Breast epithelium (tissue), 3 donors: Measurements from ENCODE around the gene IRF5.

ENCODE experiments used
- CTCF ChIP-seq, 3 donors: fragments of 450-650 bp; IDR thresholded peaks; one replicate each; pipeline ENCODE4 v1.5.1; 2016 to 2017; ENCODE audit warnings: antibody characterized with exemption in 3 of 3, mild to moderate bottlenecking in 3 of 3, moderate library complexity in 3 of 3
- POLR2A ChIP-seq: fragments of 450-650 bp; IDR thresholded peaks from one replicate; pipeline ENCODE4 v1.6.1; 2016; ENCODE audit warnings: antibody characterized with exemption, mild to moderate bottlenecking, moderate library complexity

GRCh38 chr7:128895320-128895719, 42.4 kb upstream of the IRF5 start:
- TF ChIP-seq CTCF (IDR thresholded peaks at IDR 0.05), result no peak
- TF ChIP-seq POLR2A, result no peak
